ENCODE results near the gene DDX25.

DDX25 gene

DNA sequence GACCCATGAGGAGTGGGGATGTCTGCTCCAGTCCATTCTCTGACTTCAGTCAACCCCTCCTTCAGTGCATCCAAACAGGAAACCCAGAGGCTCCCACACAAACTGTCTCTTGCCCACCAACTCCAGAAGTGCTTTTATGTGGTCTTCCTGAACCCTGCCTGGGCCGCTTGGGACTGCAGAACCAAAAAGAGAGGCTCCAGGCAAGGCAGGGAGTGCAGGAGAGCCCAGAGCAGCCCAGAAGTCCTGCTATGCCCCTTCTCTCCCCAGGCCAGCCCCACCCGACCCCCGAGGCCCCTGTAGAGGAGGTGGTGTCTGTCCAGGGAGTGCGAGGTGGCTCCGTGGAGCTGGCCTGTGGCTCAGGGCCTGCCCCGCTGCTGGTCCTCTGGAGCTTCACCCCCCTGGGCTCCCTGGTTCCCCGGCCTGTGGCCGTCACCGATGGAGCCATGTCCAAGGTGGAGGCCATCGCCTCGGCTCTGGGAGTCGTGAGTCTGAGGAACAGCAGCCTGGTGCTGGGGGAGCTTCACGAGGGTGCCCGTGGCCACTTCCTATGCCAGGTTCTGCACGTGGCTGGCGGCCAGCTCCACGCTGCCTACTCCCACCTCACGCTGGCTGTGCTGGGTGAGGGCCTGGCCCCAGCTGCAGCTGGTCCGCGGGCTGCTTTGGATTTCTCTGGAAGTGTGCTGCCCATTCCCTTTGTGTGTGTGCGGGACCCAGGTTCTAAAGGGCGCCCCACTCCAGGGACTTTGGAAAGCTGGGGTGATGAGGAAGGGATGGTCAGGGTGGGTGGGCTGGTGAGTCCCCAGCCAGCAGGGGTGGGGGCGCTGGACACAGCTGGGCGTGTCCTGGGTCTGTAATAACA is 43.3 kb downstream of the DDX25 start:
- DNase-seq (ENCODE audit: low spot score in 2 of 2) (no peak), ATAC-seq (ENCODE audit: low read depth) (no peak)
- Mint-ChIP-seq H3K9me3 (no peaks in the 10 kb centered on the region), H3K4me1 (peaks cover under 1% of the 10 kb centered on the region), H3K36me3 (no peaks in the 10 kb centered on the region), H3K4me3 (no peak overlapping the region), H3K27ac (no peak overlapping the region), H3K27me3 (peaks cover 16% of the 10 kb centered on the region)

DNA sequence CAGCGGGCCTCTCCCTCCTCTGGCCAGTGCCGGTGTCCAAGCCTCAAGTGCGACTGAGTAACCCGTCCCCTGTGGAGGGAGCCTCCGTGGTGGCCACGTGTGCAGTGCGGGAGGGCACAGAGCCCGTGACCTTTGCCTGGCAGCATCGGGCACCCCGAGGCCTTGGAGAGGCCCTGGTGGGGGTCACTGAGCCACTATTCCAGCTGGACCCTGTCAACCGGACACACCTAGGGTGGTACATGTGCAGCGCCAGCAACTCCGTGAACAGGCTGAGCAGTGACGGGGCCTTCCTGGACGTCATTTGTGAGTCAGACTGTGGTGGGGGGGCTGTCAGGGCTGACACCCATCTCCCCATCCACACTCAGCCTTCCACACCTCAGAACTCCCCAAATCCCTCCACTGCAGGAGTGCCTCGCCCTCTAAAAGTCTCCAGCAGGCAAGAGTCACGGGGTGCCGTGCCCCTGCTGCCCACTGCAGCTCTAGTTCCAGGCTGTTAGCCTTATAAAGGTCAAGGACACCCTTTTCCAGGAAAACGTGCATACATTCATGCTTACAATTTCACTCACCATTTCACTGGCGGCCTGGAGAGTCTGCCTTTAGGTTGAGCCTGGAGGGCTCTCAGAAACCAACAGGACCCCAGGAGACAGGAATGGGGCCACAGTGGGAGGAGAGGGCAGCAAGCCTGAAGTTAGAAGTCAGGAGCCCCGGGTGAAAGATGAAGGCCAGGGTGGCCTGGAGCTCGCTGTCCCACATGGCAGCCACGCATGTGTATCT is 44.2 kb downstream of the DDX25 start:
- Mint-ChIP-seq H3K9me3 (no peaks in the 10 kb centered on the region), H3K27ac (no peak overlapping the region), H3K36me3 (no peaks in the 10 kb centered on the region), H3K27me3 (peaks cover 16% of the 10 kb centered on the region), H3K4me1 (no peaks in the 10 kb centered on the region), H3K4me3 (no peak overlapping the region)
- ATAC-seq (ENCODE audit: low read depth) = no peak
- no peak for DNase-seq (ENCODE audit: low spot score in 2 of 2)

DNA sequence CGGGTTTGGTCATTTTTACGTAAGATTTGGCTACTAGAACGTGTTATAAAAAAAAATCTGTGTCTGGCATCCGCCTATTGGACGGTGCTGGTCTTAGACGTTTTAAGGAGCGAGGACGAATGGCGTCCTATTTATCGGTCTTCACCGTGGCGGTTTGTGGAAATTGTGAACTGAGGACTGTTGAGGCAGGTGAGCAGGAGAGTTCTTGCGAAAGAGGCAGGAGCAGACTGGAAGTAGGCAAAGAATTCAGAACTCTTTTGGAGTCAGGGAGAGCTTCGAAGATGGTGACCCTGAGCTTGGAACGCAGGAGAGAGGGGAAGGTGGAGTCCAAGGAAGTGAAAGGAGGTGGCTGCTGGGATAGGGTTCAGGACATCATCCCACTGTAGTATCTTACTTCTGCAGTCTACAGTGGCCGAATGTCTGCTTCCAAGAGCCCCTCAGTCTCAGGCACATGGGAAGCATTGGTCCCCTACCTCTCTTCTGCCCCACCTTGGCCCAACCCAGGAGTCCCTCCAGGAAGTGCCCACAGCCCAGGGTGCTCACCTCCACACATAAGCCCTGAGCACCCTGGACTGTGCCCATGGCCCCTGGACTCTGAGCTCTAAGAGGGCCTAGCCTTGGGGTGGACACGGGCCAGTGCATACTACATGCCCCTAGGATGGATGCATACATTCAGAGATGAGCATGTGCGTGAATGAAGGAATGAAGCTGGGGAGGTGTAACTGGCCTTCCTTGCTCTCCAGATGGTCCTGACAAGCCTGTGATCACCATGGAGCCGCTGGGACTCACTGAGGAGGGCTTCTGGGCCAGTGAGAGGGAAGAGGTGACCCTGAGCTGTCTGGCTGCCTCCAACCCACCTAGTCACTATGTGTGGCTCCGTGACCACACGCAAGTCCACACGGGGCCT is 45.2 kb downstream of the DDX25 start:
- H3K36me3 Mint-ChIP-seq = no peaks in the 10 kb centered on the region
- ATAC-seq (ENCODE audit: low read depth) (no peak), DNase-seq (ENCODE audit: low spot score in 2 of 2) (no peak)
- H3K4me1 Mint-ChIP-seq = no peaks in the 10 kb centered on the region
- H3K27me3 Mint-ChIP-seq = peaks cover 12% of the 10 kb centered on the region
- no peaks in the 10 kb centered on the region for H3K9me3 Mint-ChIP-seq
- H3K4me3 Mint-ChIP-seq = no peak overlapping the region
- no peak overlapping the region for H3K27ac Mint-ChIP-seq

DNA sequence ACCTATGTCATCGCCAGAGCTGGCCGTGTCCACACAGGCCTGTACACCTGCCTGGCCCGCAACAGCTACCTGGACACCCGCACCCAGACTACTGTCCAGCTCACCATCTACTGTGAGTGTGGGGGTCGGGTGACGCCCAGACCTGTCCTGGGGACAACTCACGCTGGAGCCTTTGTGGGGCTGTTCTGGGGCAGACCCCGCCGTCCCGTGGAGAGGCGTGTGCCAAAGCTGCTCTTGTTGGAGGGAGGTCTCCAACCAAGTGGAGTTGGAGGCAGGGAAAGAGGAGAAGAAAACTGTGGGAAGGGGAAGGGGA is 45.8 kb downstream of the DDX25 start:
- H3K4me1 Mint-ChIP-seq = no peaks in the 10 kb centered on the region
- peaks cover 11% of the 10 kb centered on the region for H3K27me3 Mint-ChIP-seq
- no peak overlapping the region for H3K4me3 Mint-ChIP-seq
- DNase-seq (ENCODE audit: low spot score in 2 of 2) = no peak
- H3K9me3 Mint-ChIP-seq = no peaks in the 10 kb centered on the region
- no peaks in the 10 kb centered on the region for H3K36me3 Mint-ChIP-seq
- H3K27ac Mint-ChIP-seq = no peak overlapping the region
- no peak for ATAC-seq (ENCODE audit: low read depth)

GRCh38 chr11:125950696-125951651 is 46.7 kb downstream of the DDX25 start:
- DNase-seq (ENCODE audit: low spot score in 2 of 2) = no peak
- no peak overlapping the region for H3K4me3 Mint-ChIP-seq
- H3K4me1 Mint-ChIP-seq = no peaks in the 10 kb centered on the region
- ATAC-seq (ENCODE audit: low read depth) = no peak
- no peak overlapping the region for H3K27ac Mint-ChIP-seq
- H3K36me3 Mint-ChIP-seq = no peaks in the 10 kb centered on the region
- no peaks in the 10 kb centered on the region for H3K9me3 Mint-ChIP-seq
- H3K27me3 Mint-ChIP-seq = peaks cover 13% of the 10 kb centered on the region

DNA sequence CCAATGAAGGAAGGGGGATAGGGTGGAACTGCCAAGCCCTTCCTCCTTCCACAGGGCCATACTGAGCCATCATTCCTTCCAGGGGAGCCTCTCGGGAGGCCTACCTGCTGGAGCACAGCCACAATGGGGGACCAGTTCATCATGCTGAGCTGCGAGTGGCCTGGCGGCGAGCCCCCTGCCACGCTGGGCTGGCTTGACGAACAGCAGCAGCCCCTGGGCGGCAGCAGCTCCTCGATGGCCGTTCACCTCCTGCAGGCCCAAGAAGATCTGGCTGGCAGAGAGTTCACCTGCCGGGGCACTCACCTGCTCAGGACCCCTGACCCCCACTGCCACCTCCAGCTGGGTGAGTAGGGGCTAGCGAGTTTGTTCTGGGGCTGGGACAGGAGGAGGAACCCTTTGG is 47.4 kb downstream of the DDX25 start:
- H3K27ac Mint-ChIP-seq = no peak overlapping the region
- ATAC-seq (ENCODE audit: low read depth) (no peak), DNase-seq (ENCODE audit: low spot score in 2 of 2) (no peak)
- H3K4me3 Mint-ChIP-seq = no peak overlapping the region
- peaks cover 11% of the 10 kb centered on the region for H3K27me3 Mint-ChIP-seq
- H3K36me3 Mint-ChIP-seq = no peaks in the 10 kb centered on the region
- no peaks in the 10 kb centered on the region for H3K9me3 Mint-ChIP-seq
- no peaks in the 10 kb centered on the region for H3K4me1 Mint-ChIP-seq

GRCh38 chr11:125952559-125952958 is 48.3 kb downstream of the DDX25 start:
- Mint-ChIP-seq H3K4me1 (no peaks in the 10 kb centered on the region), H3K4me3 (no peak overlapping the region), H3K27me3 (peaks cover 11% of the 10 kb centered on the region), H3K9me3 (no peaks in the 10 kb centered on the region), H3K27ac (no peak overlapping the region), H3K36me3 (no peaks in the 10 kb centered on the region)
- no peak for ATAC-seq (ENCODE audit: low read depth)
- no peak for DNase-seq (ENCODE audit: low spot score in 2 of 2)

DNA sequence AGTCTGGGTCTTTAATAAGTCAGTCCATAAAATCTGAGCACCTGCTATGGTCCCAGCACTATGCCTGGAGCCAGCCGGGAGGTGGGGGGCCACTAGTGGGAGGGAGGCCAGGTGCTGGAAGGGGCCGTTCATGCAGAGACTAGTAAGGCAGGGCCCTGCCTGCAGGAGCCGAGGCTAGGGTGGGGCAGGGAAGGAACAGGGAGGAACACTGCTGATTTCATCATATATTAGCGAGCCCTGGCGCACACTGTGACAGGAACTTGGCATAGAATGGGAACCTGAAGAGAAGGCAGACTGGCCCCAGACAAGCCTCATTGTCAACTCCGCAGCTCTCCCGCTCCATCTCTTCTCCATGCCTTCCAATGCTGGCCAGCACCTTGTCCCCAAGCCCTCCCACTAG is 48.7 kb downstream of the DDX25 start:
- no peaks in the 10 kb centered on the region for H3K4me1 Mint-ChIP-seq
- no peak overlapping the region for H3K27ac Mint-ChIP-seq
- no peak for ATAC-seq (ENCODE audit: low read depth)
- H3K9me3 Mint-ChIP-seq = no peaks in the 10 kb centered on the region
- DNase-seq (ENCODE audit: low spot score in 2 of 2) = no peak
- H3K4me3 Mint-ChIP-seq = no peak overlapping the region
- H3K27me3 Mint-ChIP-seq = peaks cover 10% of the 10 kb centered on the region
- no peaks in the 10 kb centered on the region for H3K36me3 Mint-ChIP-seq

GRCh38 chr11:125953401-125953935 is 49.2 kb downstream of the DDX25 start:
- no peak for ATAC-seq (ENCODE audit: low read depth)
- H3K27me3 Mint-ChIP-seq = peaks cover 10% of the 10 kb centered on the region
- no peak for DNase-seq (ENCODE audit: low spot score in 2 of 2)

GRCh38 chr11:125954123-125954944 is 50.0 kb downstream of the DDX25 start:
- Mint-ChIP-seq H3K4me1 (no peaks in the 10 kb centered on the region), H3K4me3 (no peak overlapping the region), H3K27me3 (peaks cover 8% of the 10 kb centered on the region), H3K27ac (no peak overlapping the region), H3K9me3 (no peaks in the 10 kb centered on the region), H3K36me3 (no peaks in the 10 kb centered on the region)
- DNase-seq (ENCODE audit: low spot score in 2 of 2) (no peak), ATAC-seq (ENCODE audit: low read depth) (no peak)

More at GRCh38 chr11:125953401-125953935, 49.2 kb downstream of the DDX25 start:
- Mint-ChIP-seq H3K4me3 (no peak overlapping the region), H3K9me3 (no peaks in the 10 kb centered on the region), H3K4me1 (no peaks in the 10 kb centered on the region), H3K27ac (no peak overlapping the region), H3K36me3 (no peaks in the 10 kb centered on the region)

DNA sequence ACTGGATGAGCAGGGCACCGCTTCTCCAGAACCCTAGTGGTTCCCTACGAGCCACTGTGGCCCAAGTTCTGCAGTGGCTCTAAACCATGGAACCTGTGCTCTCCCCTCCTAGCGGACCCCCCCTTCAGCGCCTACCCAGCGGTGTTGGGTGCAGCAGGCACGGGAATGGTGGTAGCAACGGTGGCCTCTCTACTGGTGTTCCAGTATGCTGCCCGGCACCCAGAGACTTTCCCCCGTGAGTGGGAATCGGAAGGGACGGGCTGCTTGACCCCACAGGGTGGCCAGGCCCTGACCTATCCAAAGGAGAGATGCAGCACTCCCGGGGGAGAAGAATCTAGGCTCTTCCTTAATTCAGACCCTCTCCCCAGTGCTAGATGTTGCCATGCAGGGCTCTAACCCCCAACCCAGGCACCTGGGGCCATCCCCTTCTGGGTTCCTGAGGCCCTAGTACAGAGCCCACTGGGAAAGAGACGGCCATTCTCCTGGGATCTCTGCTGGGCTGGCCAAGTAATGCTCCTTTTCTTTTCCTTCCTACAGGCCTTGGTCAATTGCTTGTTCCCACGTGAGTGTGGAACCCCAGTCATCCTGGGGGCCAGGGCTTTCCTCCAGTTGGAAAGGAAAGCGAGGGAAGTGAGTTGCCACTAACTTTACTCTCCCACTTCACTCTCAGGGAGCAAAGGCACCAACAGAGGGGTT is 50.8 kb downstream of the DDX25 start:
- ATAC-seq (ENCODE audit: low read depth) = no peak
- Mint-ChIP-seq H3K4me1 (no peaks in the 10 kb centered on the region), H3K27me3 (peaks cover 8% of the 10 kb centered on the region), H3K4me3 (no peak overlapping the region), H3K36me3 (no peaks in the 10 kb centered on the region), H3K27ac (no peak overlapping the region), H3K9me3 (no peaks in the 10 kb centered on the region)
- no peak for DNase-seq (ENCODE audit: low spot score in 2 of 2)

- H3K4me3 Mint-ChIP-seq = no peak overlapping the region
- ATAC-seq (ENCODE audit: low read depth) (no peak), DNase-seq (ENCODE audit: low spot score in 2 of 2) (no peak)
- peaks cover 8% of the 10 kb centered on the region for H3K27me3 Mint-ChIP-seq
- no peaks in the 10 kb centered on the region for H3K9me3 Mint-ChIP-seq
- no peaks in the 10 kb centered on the region for H3K36me3 Mint-ChIP-seq
- H3K27ac Mint-ChIP-seq = no peak overlapping the region
- H3K4me1 Mint-ChIP-seq = no peaks in the 10 kb centered on the region
Measured at GRCh38 chr11:125955856-125956255, 51.5 kb downstream of the DDX25 start.

Data from memory B cell (primary cell).